T-cell (primary cell): Measurements from ENCODE around the gene FAM193B. TPM values are rescaled to one million over a fixed set of nuclear protein-coding genes. Genes with fewer than 3 reads are reported as not detected.

Experiments used
- ATAC-seq, 4 experiments: fragments of 200-7000 bp in 3 of 4; fragments of 150-1000 bp in 1 of 4; cut with Tn5 transposase; replicated peaks in 1 of 4; 1 replicate in 3 of 4; 2 replicates in 1 of 4; pipeline ENCODE4 v1.10.0; 2021; ENCODE audit warnings: moderate library complexity in 3 of 4, mild to moderate bottlenecking in 2 of 4, moderate number of reproducible peaks in 1 of 4
- CTCF ChIA-PET, 2 donors: fragments of 300-600 bp; sonication (Branson Sonifier 250); formaldehyde crosslinking; loops; one replicate each; lab custom pipeline; 2022; ENCODE audit warnings: antibody characterized with exemption in 2 of 2; lab: Charles Lee
- POLR2A ChIA-PET, 2 donors: fragments of 300-600 bp; sonication (Branson Sonifier 250); formaldehyde crosslinking; loops; one replicate each; lab custom pipeline; 2022; ENCODE audit warnings: antibody characterized with exemption in 2 of 2; lab: Charles Lee
- DNase-seq, 35 experiments: peaks; one replicate each; pipeline versions ENCODE4 v3.0.0 to v3.0.0-alpha.2; 2013 to 2023
- H3K27ac ChIP-seq: one replicate; pipeline ENCODE4 v1.5.1; 2013; ENCODE audit warnings: low read length
- H3K27me3 ChIP-seq, 2 experiments: replicated peaks in 1 of 2; 1 replicate in 1 of 2; 2 replicates in 1 of 2; pipeline versions ENCODE4 v1.6.1 to v1.7.0; 2013; ENCODE audit warnings: low read length in 1 of 2, mixed read lengths in 1 of 2; ENCODE audit not compliant: control insufficient read depth in 2 of 2, insufficient read depth in 2 of 2; ENCODE audit errors: extremely low read depth in 1 of 2
- H3K36me3 ChIP-seq, 2 donors: 1 replicate in 1 of 2; 2 replicates in 1 of 2; pipeline versions ENCODE4 v1.6.1 to v1.7.0; 2013; ENCODE audit warnings: low read length in 1 of 2; ENCODE audit not compliant: control insufficient read depth in 2 of 2, insufficient read depth in 1 of 2; ENCODE audit errors: extremely low read depth in 1 of 2
- H3K4me1 ChIP-seq, 2 experiments: 1 replicate in 1 of 2; 2 replicates in 1 of 2; pipeline versions ENCODE4 v1.6.1 to v1.7.0; 2013; ENCODE audit warnings: low read length in 2 of 2, mixed read lengths in 1 of 2; ENCODE audit not compliant: insufficient read depth in 2 of 2, control insufficient read depth in 1 of 2; ENCODE audit errors: extremely low read depth in 1 of 2
- H3K4me3 ChIP-seq, 2 donors: 1 replicate in 1 of 2; 2 replicates in 1 of 2; pipeline versions ENCODE4 v1.5.1 to v1.7.0; 2013; ENCODE audit warnings: mild to moderate bottlenecking in 2 of 2, low read length in 1 of 2, moderate library complexity in 1 of 2; ENCODE audit not compliant: control insufficient read depth in 1 of 2; ENCODE audit errors: extremely low read depth in 1 of 2
- H3K9me3 ChIP-seq: 2 replicates; pipeline ENCODE4 v1.7.0; 2013
- H3K27ac Mint-ChIP-seq, 2 donors: one replicate each; pipeline ENCODE4 v1.8.0; 2020 to 2021; ENCODE audit warnings: mild to moderate bottlenecking in 2 of 2, mixed read lengths in 2 of 2
- H3K27me3 Mint-ChIP-seq, 2 donors: one replicate each; pipeline ENCODE4 v1.8.0; 2021 to 2022; ENCODE audit warnings: mixed read lengths in 2 of 2
- H3K36me3 Mint-ChIP-seq: one replicate; pipeline ENCODE4 v1.8.0; 2021; ENCODE audit warnings: mixed read lengths
- H3K4me1 Mint-ChIP-seq, 3 donors: one replicate each; pipeline ENCODE4 v1.8.0; 2020 to 2022; ENCODE audit warnings: mixed read lengths in 3 of 3, mild to moderate bottlenecking in 1 of 3
- H3K4me3 Mint-ChIP-seq, 3 donors: one replicate each; pipeline ENCODE4 v1.8.0; 2020 to 2022; ENCODE audit warnings: mild to moderate bottlenecking in 3 of 3, mixed read lengths in 3 of 3, moderate library complexity in 3 of 3
- H3K9me3 Mint-ChIP-seq, 3 donors: one replicate each; pipeline ENCODE4 v1.8.0; 2020 to 2022; ENCODE audit warnings: mixed read lengths in 3 of 3
- WGBS: methylation state at CpG from one replicate; pipeline ENCODE4 v1.1.5; 2013; ENCODE audit warnings: missing lambda C conversion rate; ENCODE audit not compliant: insufficient coverage; 5-methylcytosine and 5-hydroxymethylcytosine counted together
- total RNA-seq, 35 experiments: library from RNA in 6 of 35; stranded (reverse) in 6 of 35; fragments of 120-200 nt in 1 of 35; gene quantifications; one replicate each; pipeline versions ENCODE4 v1.2.1 to v1.2.4 and lab custom pipeline; 2013 to 2026

Gene FAM193B
- total RNA-seq, 5 donors from 2014 or later (not counting 1 experiment from before 2014, with no cell fraction given), result 162 to 233 (median 217) TPM

DNA sequence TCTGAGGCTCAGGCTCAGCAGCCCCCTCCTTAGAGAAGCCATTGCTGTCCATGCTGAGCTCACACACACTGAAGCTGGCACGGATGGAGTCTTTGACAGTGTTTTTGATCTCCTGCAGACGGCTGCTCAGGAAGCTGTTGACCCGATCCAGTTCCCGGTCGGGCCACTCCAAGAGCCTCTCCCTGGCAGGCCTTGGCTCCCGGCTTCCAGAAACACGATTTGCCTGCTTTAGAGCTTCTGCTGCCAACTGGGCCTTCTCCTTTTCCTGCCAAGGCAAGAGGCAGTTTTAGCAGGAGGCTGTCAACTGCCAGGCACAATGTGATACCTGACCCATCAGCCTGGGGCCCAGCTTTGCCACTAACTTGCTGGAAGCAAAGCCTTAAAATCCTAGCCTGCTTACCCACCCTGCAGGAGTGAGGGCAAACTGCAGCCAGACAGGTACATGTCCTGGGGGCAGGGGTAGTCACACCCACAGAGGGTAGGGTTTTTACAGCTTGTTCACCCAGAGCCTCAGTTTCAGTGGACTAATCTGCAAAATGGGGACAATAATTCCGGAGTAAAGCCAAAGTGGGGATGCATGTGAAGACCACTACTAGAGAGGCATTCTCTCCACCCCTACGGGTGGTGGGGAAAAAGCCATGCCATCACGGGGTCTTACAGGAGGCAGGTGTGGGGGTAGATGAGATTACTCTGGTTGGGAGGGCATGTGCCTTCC, 29.3 kb downstream of the FAM193B start:
- Histone ChIP-seq H3K4me1 (peaks cover 0 to 15% of the 10 kb centered on the region in 2 experiments), H3K27ac (no peak overlapping the region), H3K36me3 (peaks cover 21 to 80% of the 10 kb centered on the region in 2 donors), H3K4me3 (no peak overlapping the region), H3K27me3 (no peaks in the 10 kb centered on the region), H3K9me3 (no peaks in the 10 kb centered on the region)
- no peaks in the 10 kb centered on the region for H3K27me3 Mint-ChIP-seq
- DNase-seq, result no peak
- WGBS, result 91% methylated on average over 7 of the region's 10 CpGs
- no peak overlapping the region for H3K4me3 Mint-ChIP-seq
- no peak for ATAC-seq
- CTCF ChIA-PET, result no interaction called here
- no peaks in the 10 kb centered on the region for H3K9me3 Mint-ChIP-seq
- no peak overlapping the region for H3K27ac Mint-ChIP-seq
- peaks cover 15 to 16% (median 16%) of the 10 kb centered on the region in 3 donors for H3K4me1 Mint-ChIP-seq
- peaks cover 20% of the 10 kb centered on the region for H3K36me3 Mint-ChIP-seq
- POLR2A ChIA-PET, result no interaction called here

DNA sequence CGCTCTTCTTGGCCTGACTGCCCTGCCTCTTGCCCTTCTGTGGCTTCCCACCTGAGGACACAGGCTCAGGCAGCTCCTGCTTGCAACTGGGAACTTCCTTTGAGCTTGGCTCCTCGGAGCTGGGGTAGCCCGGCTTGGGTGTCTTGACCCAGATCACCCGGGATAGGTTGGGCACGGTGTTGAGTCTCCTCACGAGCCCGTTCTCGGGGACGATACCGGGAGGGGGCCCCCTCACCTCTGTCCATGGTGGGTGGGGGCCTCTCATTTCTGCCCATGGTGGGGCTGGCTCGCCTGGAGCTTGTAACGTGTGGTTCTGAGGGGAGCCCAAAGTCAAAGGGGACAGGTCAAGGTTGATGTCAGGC, 29.8 kb downstream of the FAM193B start:
- Histone ChIP-seq H3K27ac (no peak overlapping the region), H3K9me3 (no peaks in the 10 kb centered on the region), H3K4me3 (no peak overlapping the region), H3K4me1 (peaks cover 0 to 20% of the 10 kb centered on the region in 2 experiments), H3K36me3 (peaks cover 21 to 80% of the 10 kb centered on the region in 2 donors), H3K27me3 (no peaks in the 10 kb centered on the region)
- whole genome bisulfite sequencing, result 95% methylated on average over 12 of the region's 12 CpGs
- H3K4me1 Mint-ChIP-seq, result peaks cover 19 to 21% (median 20%) of the 10 kb centered on the region in 3 donors
- ChIA-PET CTCF (no interaction called here), POLR2A (no interaction called here)
- DNase-seq, result no peak
- ATAC-seq, result no peak
- H3K27ac Mint-ChIP-seq, result no peak overlapping the region
- H3K9me3 Mint-ChIP-seq, result no peaks in the 10 kb centered on the region
- H3K27me3 Mint-ChIP-seq, result no peaks in the 10 kb centered on the region
- no peak overlapping the region for H3K4me3 Mint-ChIP-seq
- H3K36me3 Mint-ChIP-seq, result peaks cover 16% of the 10 kb centered on the region

- Mint-ChIP-seq H3K27ac (no peak overlapping the region), H3K4me3 (no peak overlapping the region), H3K9me3 (no peaks in the 10 kb centered on the region), H3K4me1 (peaks cover 25 to 27% (median 26%) of the 10 kb centered on the region in 3 donors), H3K36me3 (peaks cover 12% of the 10 kb centered on the region), H3K27me3 (no peaks in the 10 kb centered on the region)
- H3K4me1 ChIP-seq, result peaks cover 0 to 25% of the 10 kb centered on the region in 2 experiments
- WGBS, result 97% methylated on average over 15 of the region's 19 CpGs
- no peak for DNase-seq
- no peaks in the 10 kb centered on the region for H3K9me3 ChIP-seq
- CTCF ChIA-PET, result no interaction called here
- POLR2A ChIA-PET, result no interaction called here
- H3K27ac ChIP-seq, result no peak overlapping the region
- H3K27me3 ChIP-seq, result no peaks in the 10 kb centered on the region
- H3K36me3 ChIP-seq, result peaks cover 21 to 80% of the 10 kb centered on the region in 2 donors
- ATAC-seq, result no peak
- no peak overlapping the region for H3K4me3 ChIP-seq
Observed at GRCh38 chr5:177523711-177524538, 30.4 kb downstream of the FAM193B start.

DNA sequence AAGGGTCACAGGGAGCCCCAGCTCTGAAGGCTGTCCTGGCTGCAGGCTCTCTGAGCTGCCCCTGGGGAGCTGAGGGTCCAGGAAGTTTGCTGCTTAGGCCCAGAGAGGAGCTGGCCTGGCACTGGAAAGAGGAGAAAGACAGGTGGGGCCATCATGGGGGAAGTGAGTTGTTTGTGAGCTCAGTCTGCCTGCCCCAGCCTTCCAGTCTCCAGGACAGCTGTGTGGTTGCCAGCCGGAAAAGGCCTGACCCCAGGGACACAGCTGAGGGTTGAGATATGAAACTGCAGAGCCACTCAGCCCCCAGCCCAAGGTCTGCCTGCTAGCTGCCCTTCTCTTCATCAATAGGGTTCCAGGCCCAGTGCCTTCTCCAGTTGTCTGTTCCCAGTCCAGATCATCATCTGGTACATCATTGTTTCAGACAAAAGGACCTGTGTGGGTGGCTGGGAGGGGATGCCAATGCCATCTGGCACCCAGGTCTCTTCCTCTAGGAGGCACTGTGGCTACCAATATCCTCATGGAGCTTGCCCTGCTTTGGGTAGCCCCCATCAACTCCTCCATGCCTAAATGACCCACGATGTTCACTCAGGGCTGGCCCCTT, 33.3 kb downstream of the FAM193B start:
- H3K27me3 ChIP-seq, result no peaks in the 10 kb centered on the region
- Mint-ChIP-seq H3K4me3 (no peak overlapping the region), H3K36me3 (peaks cover 17% of the 10 kb centered on the region), H3K9me3 (no peaks in the 10 kb centered on the region), H3K4me1 (peaks cover 38 to 44% (median 39%) of the 10 kb centered on the region in 3 donors), H3K27ac (peak overlapping the region; percentile 28 to 61), H3K27me3 (no peaks in the 10 kb centered on the region)
- ChIA-PET POLR2A (no interaction called here), CTCF (interaction anchor here in 1 of 2 donors (0.6 kb wide), 1 partner anchor 543 kb away, joined by 6 read pairs; no protein-coding TSS in a partner anchor)
- ATAC-seq (no peak), DNase-seq (no peak)
- H3K36me3 ChIP-seq, result peaks cover 16 to 52% of the 10 kb centered on the region in 2 donors
- WGBS, result 88% methylated on average over 1 of the region's 2 CpGs
- no peaks in the 10 kb centered on the region for H3K9me3 ChIP-seq
- no peak overlapping the region for H3K4me3 ChIP-seq
- no peak overlapping the region for H3K27ac ChIP-seq
- peaks cover 3 to 38% of the 10 kb centered on the region in 2 experiments for H3K4me1 ChIP-seq

GRCh38 chr5:177520271-177520670, 34.1 kb downstream of the FAM193B start:
- Mint-ChIP-seq H3K27ac (peak overlapping the region; percentile 28 to 61), H3K4me3 (no peak overlapping the region), H3K27me3 (no peaks in the 10 kb centered on the region), H3K36me3 (peaks cover 15% of the 10 kb centered on the region), H3K4me1 (peaks cover 45 to 51% (median 46%) of the 10 kb centered on the region in 3 donors), H3K9me3 (no peaks in the 10 kb centered on the region)
- Histone ChIP-seq H3K27me3 (no peaks in the 10 kb centered on the region), H3K9me3 (no peaks in the 10 kb centered on the region), H3K36me3 (peaks cover 14 to 50% of the 10 kb centered on the region in 2 donors), H3K27ac (no peak overlapping the region), H3K4me1 (peaks cover 8 to 46% of the 10 kb centered on the region in 2 experiments), H3K4me3 (no peak overlapping the region)
- DNase-seq (no peak), ATAC-seq (no peak)
- ChIA-PET POLR2A (no interaction called here), CTCF (interaction anchor here in 1 of 2 donors (0.9 kb wide), 1 partner anchor 57 kb away, joined by 3 read pairs; no protein-coding TSS in a partner anchor)
- 98% methylated on average over 3 of the region's 3 CpGs for WGBS
